HG02588 (cell line): ENCODE measurements around the gene PGM3.
"Not testable (repeated sequence)": the region's sequence is repeated elsewhere in the genome, so short reads cannot be mapped to it uniquely, and the experiment has no call there.

ENCODE experiments used
- ATAC-seq: cut with Tn5 transposase; IDR thresholded peaks from one replicate; pipeline ENCODE4 v1.9.1; 2021; ENCODE audit warnings: mild to moderate bottlenecking, moderate library complexity; ENCODE audit not compliant: unreplicated experiment

The PGM3 gene

GRCh38 chr6:83192871-83193746 lies at the start of gene PGM3, which contains the start of gene RWDD2A:
Gene PGM3, minus strand, starts transcription at chr6:83193265. Its CDS starts 2,253 bp downstream, at chr6:83191012.
Gene RWDD2A, plus strand, starts transcription at chr6:83193357. Its CDS starts 1,095 bp downstream, at chr6:83194452.
- ATAC-seq, result peak; percentile 97

- no peak for ATAC-seq
Measured at GRCh38 chr6:83231146-83231545, 38.1 kb upstream of the PGM3 start.

GRCh38 chr6:83226517-83226916 lies 33.5 kb upstream of the PGM3 start:
- ATAC-seq, result no peak

GRCh38 chr6:83221889-83222479 lies 28.9 kb upstream of the PGM3 start:
- ATAC-seq, result no peak

DNA sequence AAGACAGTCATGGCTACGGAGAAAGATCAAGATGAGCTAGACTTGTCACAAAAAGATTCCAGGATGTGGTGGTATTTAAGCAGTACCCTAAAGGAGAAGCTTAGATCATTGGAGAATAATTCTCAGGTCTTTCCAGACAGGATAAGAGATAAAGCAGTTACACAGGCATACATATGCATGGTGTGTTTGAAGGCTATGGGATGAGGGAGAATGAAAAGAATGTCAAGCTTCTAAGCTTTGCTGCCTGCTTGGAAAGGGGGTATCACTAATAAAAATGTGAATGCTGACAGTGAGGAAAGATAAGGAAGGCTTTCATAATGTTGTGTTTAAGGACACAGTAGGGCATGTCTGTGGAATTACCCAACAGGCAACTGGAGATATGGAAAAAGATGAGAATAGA lies 28.2 kb upstream of the PGM3 start:
- ATAC-seq, result no peak

- ATAC-seq, result no peak
Measured at GRCh38 chr6:83220121-83220520, 27.1 kb upstream of the PGM3 start.

GRCh38 chr6:83218646-83219045 lies 25.6 kb upstream of the PGM3 start:
- ATAC-seq, result no peak

GRCh38 chr6:83216806-83217205 lies 23.7 kb upstream of the PGM3 start:
- ATAC-seq, result no peak

DNA sequence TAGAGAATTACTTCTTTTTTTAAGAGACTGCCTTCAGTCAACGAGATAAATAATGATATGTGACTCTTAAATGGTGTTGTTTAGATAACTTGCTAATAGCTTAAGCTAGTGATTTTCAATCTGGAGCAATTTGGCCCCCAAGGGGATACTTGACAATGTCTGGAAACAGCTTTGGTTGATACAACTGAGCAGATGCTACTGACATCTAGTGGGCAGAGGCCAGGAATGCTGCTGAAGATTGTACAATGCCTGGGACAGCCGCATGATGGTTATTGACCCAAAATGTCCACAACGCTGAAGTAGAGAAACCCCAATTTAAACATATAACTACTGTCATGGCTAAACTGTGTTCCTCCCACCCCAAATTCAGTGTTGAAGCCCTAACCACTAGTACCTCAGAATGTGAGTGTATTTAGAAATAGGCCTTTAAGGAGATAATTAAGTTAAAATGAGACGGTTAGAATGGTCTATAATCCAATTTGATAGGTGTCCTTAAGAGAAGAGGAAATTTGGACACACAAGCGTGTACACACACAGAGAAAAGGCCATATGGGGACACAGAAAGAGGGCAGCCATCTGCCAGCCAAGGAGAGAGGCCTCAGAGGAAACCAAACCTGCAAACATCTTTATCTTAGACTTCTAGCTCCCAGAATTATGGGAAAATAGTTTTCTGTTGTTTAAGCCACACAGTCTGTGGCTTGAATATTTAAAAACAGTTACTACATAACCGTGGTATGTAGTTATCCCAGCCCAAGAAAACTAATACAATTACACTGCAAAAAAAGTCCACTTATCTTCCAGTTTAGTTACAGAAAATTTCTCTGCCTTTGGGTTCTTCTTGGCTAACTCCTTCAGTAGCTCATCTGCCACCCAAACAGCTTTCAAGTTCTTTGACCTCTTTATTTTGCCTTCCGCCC lies 22.3 kb upstream of the PGM3 start:
- ATAC-seq, result peak; percentile 100

DNA sequence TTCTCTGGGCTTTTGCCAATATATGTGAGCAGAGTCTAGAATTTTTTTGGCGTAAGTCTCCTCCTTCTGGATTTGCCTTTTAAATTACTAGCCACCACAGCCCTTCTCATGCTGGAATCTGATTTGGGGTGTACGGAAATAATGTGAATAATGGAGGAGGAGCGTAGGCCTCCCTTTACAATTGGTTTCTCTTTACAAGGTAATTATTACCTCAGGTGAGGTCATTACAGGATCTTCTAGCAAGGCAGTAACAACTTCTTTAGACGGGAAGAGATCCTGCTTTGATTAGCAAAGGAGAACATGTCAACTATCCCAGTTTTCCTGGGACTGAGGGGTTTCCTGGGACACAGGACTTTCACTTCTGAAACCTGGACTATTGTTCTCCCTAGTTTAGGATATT lies 9.0 kb upstream of the PGM3 start:
- ATAC-seq, result no peak

GRCh38 chr6:83199863-83200225 lies 6.8 kb upstream of the PGM3 start:
- ATAC-seq, result no peak

- peak; percentile 68 for ATAC-seq
Measured at GRCh38 chr6:83199173-83199862, 6.3 kb upstream of the PGM3 start.

- ATAC-seq, result no peak
Measured at GRCh38 chr6:83198486-83199172, 5.6 kb upstream of the PGM3 start.

GRCh38 chr6:83193747-83194566 lies 892 bp upstream of the PGM3 start:
- ATAC-seq, result peak; percentile 24

- no peak for ATAC-seq
Measured at GRCh38 chr6:83192456-83192855, 609 bp downstream of the PGM3 start.

- not testable (repeated sequence) for ATAC-seq
Measured at GRCh38 chr6:83191974-83192373, 1.1 kb downstream of the PGM3 start.

DNA sequence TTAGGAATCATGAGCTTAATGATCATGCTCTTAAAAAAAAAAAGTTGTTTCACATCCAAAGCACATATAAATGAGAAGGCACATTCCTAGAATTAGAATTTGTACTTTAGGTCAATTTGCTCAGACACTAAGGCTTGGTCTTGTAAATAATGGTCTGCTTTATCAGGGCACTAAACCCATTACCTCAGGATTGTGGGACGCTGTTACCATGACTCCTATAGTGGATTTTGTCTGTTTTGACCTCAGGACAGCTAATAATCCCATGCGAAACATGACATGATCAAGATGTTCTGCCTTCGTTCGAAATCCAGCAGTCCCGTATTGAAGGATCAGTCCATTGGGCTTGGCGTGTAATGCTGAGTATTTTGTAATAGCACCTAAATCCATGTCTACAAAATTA lies 2.4 kb downstream of the PGM3 start:
- ATAC-seq, result no peak

DNA sequence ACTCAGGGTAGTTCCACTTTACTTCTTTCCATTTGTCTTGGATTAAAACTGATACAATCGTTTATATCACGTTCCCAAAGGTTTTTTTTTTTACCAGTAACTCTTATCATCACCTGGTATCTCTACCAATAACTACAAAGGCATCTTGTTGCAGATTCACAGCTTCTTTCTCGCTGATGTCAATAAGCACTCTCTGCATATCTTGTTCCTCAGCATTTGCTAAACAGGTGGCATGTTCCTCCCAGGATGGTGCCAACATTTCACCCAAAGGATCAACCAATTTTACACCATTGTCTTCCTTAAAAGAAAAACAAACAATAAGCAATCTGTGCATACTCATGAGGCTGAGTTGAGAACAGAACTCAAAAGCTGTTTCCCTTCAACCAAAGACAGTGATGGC lies 4.6 kb downstream of the PGM3 start:
- ATAC-seq, result no peak

DNA sequence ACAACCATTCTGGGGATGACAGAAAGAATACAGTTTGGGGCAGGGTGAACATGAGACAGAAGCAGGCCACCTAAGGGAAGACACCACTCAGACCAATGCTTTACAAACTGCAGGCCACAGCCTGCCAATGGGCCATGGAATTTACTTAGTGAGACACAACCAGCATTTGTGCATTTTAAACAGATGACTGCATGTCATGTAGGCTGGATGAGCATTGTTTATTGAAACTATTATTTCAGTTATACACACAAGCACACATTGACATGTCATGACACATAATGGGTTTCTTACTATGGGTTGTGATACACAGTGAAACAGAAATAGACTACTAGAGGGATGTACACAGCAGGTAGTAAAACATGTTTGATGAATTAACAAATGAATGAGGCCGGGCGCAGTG lies 8.0 kb downstream of the PGM3 start:
- no peak for ATAC-seq
